Psoas muscle (tissue), 8 donors: Measurements from ENCODE around the gene GALNT4. TPM values are rescaled to one million over a fixed set of nuclear protein-coding genes. Genes with fewer than 3 reads are reported as not detected.

Experiments
- ATAC-seq, 4 donors: fragments of 200-7000 bp; cut with Tn5 transposase; one replicate each; pipeline ENCODE4 v1.9.1; 2020; ENCODE audit warnings: moderate library complexity in 3 of 4, mild to moderate bottlenecking in 2 of 4
- DNase-seq, 2 donors: peaks; one replicate each; pipeline ENCODE4 v3.0.0-alpha.2; 2020
- H3K27ac ChIP-seq: fragments of 200-600 bp; one replicate; pipeline ENCODE4 v1.8.0; 2022
- H3K27me3 ChIP-seq, 3 donors: fragments of 200-600 bp in 1 of 3; one replicate each; pipeline versions ENCODE4 v1.6.1 to v1.8.0; 2013 to 2022; ENCODE audit warnings: low read length in 2 of 3, mild to moderate bottlenecking in 2 of 3, moderate library complexity in 1 of 3; ENCODE audit not compliant: insufficient read depth in 3 of 3
- H3K36me3 ChIP-seq, 2 donors: fragments of 200-600 bp in 1 of 2; one replicate each; pipeline versions ENCODE4 v1.6.1 to v1.8.0; 2013 to 2022; ENCODE audit warnings: low read depth in 1 of 2, mild to moderate bottlenecking in 1 of 2, moderate library complexity in 1 of 2; ENCODE audit not compliant: insufficient read depth in 1 of 2
- H3K4me1 ChIP-seq: fragments of 200-600 bp; one replicate; pipeline ENCODE4 v1.8.0; 2022
- H3K4me3 ChIP-seq: fragments of 200-600 bp; one replicate; pipeline ENCODE4 v1.8.0; 2022; ENCODE audit warnings: mild to moderate bottlenecking
- H3K9me3 ChIP-seq: fragments of 200-600 bp; one replicate; pipeline ENCODE4 v1.8.0; 2022
- WGBS, 3 donors: extraction: QIAGEN DNeasy Blood & Tissue Kit; methylation state at CpG; one replicate each; pipeline versions ENCODE4 v1.1.6 to v1.1.7; 2013; 5-methylcytosine and 5-hydroxymethylcytosine counted together
- intact Hi-C, 2 donors: fragments of 100-400 bp; cut with DNase I; formaldehyde crosslinking; loops; one replicate each; pipeline versions ENCODE4 v1.11.0 to v1.14.2; 2022
- polyA plus RNA-seq, 3 donors: library from polyadenylated mRNA; stranded (reverse); fragments of 200-250 nt; gene quantifications; one replicate each; pipeline ENCODE4 v1.2.3, GENCODE V29; 2013
- total RNA-seq, 4 donors: library from RNA; stranded (reverse); fragmentation: NEBNext Ultra II Directional in 2 of 4; extraction: Animal tissue kit (Norgen Biotek cat#: 25700) in 2 of 4; gene quantifications; one replicate each; pipeline versions ENCODE4 v1.2.1 to v1.2.4, GENCODE V29; 2021 to 2023
- TF ChIP-seq, protein P1 (sequence below): fragments of 200-600 bp; IDR thresholded peaks from one replicate; pipeline ENCODE4 v1.8.0; 2022; ENCODE audit warnings: antibody characterized with exemption
- donor health status: healthy with polysubstance abuse.
- donor health status: DM: no; HTN: no; CAD: no; lungs with moderate emphysema.
- donor health status: Bipolar disorder and iron deficiency.
- donor health status: healthy.
- donor health status: DM: yes; HTN: yes; CAD: no.
- donor health status: DM: no; HTN: no; CAD: no.
- donor health status: DM: no; HTN: no; CAD: no.
- donor health status: DM: yes; HTN: yes; CAD: no.

GALNT4 gene
- total and polyA plus RNA-seq, 7 donors = 0.42 to 1.6 (median 1.2) TPM

DNA sequence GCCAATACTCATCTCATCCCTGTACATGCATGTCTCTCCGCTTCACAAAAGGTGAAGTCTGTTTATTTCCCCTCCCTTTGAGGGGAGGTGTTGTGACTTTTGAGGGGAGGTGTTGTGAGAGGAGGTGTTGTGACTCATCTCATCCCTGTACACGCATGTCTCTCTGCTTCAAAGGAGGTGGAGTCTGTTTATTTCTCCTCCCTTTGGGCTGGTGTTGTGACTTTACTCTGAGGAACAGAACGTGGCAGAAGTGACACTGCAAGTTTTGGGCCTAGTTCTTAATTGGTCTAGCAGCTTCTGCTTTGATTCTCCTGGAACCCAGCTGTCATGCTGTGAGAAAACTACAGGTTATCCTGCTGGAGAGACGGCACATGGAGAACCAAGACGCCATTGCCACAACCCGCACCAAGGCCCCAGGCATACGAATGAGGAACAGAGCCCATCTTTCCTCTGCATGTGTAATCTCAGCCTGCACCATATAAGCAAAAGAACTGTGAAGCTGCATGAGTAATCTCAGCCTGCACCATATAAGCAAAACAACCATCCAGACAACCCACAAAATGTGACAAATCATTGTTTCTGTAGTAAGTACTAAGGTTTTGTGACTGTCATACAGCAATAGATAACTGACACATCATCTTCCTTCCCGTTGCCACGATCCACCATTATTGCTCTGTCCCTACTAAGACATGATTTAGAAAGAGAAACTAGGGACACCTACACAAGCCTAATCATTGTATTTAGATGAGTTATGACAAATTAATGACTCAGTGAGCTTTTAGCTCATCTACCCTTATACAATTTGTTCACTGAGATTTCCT is 30.0 kb downstream of the GALNT4 start:
- Histone ChIP-seq H3K27ac (no peak overlapping the region), H3K27me3 (no peaks in the 10 kb centered on the region), H3K4me1 (no peaks in the 10 kb centered on the region), H3K4me3 (no peak overlapping the region), H3K9me3 (no peaks in the 10 kb centered on the region), H3K36me3 (peaks cover 0 to 8% of the 10 kb centered on the region in 2 donors)
- 91 to 94% (median 92%) methylated on average over 9 of the region's 9 CpGs for WGBS, 3 donors
- TF ChIP-seq, protein P1, sequence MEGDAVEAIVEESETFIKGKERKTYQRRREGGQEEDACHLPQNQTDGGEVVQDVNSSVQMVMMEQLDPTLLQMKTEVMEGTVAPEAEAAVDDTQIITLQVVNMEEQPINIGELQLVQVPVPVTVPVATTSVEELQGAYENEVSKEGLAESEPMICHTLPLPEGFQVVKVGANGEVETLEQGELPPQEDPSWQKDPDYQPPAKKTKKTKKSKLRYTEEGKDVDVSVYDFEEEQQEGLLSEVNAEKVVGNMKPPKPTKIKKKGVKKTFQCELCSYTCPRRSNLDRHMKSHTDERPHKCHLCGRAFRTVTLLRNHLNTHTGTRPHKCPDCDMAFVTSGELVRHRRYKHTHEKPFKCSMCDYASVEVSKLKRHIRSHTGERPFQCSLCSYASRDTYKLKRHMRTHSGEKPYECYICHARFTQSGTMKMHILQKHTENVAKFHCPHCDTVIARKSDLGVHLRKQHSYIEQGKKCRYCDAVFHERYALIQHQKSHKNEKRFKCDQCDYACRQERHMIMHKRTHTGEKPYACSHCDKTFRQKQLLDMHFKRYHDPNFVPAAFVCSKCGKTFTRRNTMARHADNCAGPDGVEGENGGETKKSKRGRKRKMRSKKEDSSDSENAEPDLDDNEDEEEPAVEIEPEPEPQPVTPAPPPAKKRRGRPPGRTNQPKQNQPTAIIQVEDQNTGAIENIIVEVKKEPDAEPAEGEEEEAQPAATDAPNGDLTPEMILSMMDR = no peak
- intact Hi-C loops = no loop called here
- ATAC-seq (no peak), DNase-seq (no peak)

DNA sequence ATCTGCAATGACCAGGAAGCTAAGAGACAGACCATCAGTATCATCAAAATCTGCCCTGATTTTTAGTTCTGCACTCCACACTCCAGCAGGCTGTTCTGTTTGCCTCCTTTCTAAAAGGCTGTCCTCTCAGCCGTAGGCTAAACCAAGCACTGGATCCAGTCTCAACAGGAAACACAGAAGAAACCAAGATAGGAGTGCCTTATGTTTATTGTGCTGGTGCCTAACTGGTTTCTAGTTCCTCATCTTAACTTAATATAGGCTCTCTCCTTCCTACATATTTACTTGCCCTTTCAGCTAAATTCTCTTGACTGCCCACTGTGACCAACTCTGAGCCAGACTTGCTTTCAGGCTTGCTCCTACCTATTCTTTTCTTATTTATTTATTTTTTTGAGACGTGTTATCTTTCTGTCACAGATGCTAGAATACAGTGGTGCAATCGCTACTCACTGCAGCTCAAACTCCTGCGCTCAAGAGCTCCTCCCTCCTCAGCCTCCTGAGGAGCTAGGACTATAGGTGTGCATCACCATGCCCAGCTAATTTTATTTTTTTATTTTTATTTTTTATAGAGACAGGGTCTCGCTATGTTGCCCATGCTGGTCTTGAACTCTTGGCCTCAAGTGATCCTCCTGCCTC is 30.8 kb downstream of the GALNT4 start:
- TF ChIP-seq, protein P1 = no peak
- WGBS, 3 donors = 94 to 97% (median 96%) methylated on average over 5 of the region's 5 CpGs

DNA sequence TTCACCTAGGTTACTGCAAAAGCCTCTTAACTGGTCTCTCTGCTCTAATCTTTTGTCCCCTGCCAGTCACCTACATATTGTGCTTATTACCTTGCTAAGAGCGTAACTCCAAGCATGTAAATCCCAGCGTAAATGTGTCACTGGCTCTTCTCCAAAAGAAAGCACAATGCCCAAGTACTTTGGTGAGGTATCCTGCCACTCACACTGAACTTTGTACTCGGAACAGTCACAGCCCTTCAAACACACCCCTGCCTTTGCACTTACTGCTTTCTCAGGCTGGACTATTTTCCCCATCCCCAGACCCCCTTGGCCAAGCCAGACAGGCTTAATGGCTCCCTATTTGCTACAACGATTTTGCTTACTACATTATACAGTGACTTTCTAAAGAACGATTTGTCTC is 31.7 kb downstream of the GALNT4 start:
- Histone ChIP-seq H3K27me3 (no peaks in the 10 kb centered on the region), H3K27ac (no peak overlapping the region), H3K4me3 (no peak overlapping the region), H3K4me1 (no peaks in the 10 kb centered on the region), H3K36me3 (peaks cover 0 to 17% of the 10 kb centered on the region in 2 donors), H3K9me3 (no peaks in the 10 kb centered on the region)
- no peak for ATAC-seq
- WGBS, 3 donors = 57 to 79% (median 79%) methylated on average over 5 of the region's 5 CpGs
- DNase-seq = no peak
- TF ChIP-seq, protein P1 = no peak
- intact Hi-C loops = no loop called here

More for the DNA sequence above, 30.8 kb downstream of the GALNT4 start:
- DNase-seq (no peak), ATAC-seq (no peak)
- no peaks in the 10 kb centered on the region for H3K9me3 ChIP-seq
- H3K36me3 ChIP-seq = peaks cover 0 to 17% of the 10 kb centered on the region in 2 donors
- no peaks in the 10 kb centered on the region for H3K4me1 ChIP-seq
- no peak overlapping the region for H3K4me3 ChIP-seq
- no peak overlapping the region for H3K27ac ChIP-seq
- no peaks in the 10 kb centered on the region for H3K27me3 ChIP-seq
- intact Hi-C loops = no loop called here

DNA sequence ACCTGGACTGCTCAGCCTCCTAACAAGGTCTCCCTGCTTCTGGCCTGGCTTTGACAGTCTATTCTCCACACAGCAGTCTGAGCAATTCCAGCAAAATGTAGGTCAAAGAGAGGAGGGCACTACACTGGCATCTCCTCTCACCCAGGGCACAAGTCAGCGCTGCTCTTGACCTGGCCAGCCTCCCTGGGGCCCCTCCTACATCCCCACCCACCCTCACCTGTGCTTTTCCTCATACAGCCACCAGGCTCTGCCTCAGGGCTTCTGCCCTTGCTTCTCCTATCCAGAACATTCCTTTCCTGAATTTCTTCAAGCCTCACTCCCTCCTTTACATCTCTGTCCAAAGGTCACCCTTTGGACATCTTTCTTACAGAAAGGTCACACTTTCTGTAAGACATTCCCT is 33.7 kb downstream of the GALNT4 start:
- 94 to 100% (median 100%) methylated on average over 1 of the region's 1 CpG for WGBS, 3 donors
- Histone ChIP-seq H3K4me1 (no peaks in the 10 kb centered on the region), H3K9me3 (no peaks in the 10 kb centered on the region)

More for the DNA sequence above, 33.7 kb downstream of the GALNT4 start:
- peaks cover 0 to 22% of the 10 kb centered on the region in 2 donors for H3K36me3 ChIP-seq
- TF ChIP-seq, protein P1 = no peak
- ATAC-seq (no peak), DNase-seq (no peak)
- H3K4me3 ChIP-seq = no peak overlapping the region
- no peak overlapping the region for H3K27ac ChIP-seq
- intact Hi-C loops = no loop called here
- H3K27me3 ChIP-seq = no peaks in the 10 kb centered on the region
